ENCODE results near the gene GALNT18.

DNA sequence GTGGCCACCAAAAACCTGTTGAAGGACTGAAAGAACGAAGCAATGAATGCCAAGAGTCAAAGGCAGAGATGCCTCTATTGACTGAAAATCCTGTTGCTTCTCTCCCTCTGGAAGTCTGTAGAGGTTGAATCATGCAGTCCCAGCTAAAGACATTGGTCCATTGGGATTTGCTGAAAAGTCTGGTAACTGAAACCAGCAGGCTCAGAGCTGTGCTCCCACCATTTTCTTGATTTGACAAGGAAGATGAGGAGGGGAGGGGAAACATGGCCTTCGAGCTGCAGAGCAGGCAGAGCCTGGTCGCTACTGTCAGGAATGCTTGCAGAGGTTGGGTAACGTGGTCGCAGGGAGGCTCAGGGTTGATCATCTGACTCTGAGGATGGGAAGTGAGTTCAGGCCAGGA, 196.0 kb downstream of the GALNT18 start:
- TF ChIP-seq EZH2 (IDR thresholded peaks at IDR 0.05; ENCODE audit: low read length) = no peak
- TF ChIP-seq CTCF (optimal IDR thresholded peaks at IDR 0.05 in 1 of 3, IDR thresholded peaks at IDR 0.05 in 1 of 3, conservative IDR thresholded peaks at IDR 0.05 in 1 of 3; ENCODE audit: extremely low read depth in 1 of 3, insufficient read depth in 2 of 3, low read length in 3 of 3) = no peak

Measured in keratinocyte (primary cell).